GM12875 (cell line): ENCODE measurements around the gene NCR2.

ENCODE experiments used
- H3K4me3 ChIP-seq: one replicate; pipeline ENCODE4 v1.5.1; 2011; ENCODE audit warnings: low read depth, low read length, control low read depth
- TF ChIP-seq, protein P1 (sequence below): IDR thresholded peaks from 2 replicates; pipeline ENCODE4 v1.5.1; 2011; ENCODE audit warnings: low read depth, mild to moderate bottlenecking, control low read depth, inconsistent platforms, low read length, moderate library complexity, borderline replicate concordance; ENCODE audit not compliant: insufficient read depth

The NCR2 gene

DNA sequence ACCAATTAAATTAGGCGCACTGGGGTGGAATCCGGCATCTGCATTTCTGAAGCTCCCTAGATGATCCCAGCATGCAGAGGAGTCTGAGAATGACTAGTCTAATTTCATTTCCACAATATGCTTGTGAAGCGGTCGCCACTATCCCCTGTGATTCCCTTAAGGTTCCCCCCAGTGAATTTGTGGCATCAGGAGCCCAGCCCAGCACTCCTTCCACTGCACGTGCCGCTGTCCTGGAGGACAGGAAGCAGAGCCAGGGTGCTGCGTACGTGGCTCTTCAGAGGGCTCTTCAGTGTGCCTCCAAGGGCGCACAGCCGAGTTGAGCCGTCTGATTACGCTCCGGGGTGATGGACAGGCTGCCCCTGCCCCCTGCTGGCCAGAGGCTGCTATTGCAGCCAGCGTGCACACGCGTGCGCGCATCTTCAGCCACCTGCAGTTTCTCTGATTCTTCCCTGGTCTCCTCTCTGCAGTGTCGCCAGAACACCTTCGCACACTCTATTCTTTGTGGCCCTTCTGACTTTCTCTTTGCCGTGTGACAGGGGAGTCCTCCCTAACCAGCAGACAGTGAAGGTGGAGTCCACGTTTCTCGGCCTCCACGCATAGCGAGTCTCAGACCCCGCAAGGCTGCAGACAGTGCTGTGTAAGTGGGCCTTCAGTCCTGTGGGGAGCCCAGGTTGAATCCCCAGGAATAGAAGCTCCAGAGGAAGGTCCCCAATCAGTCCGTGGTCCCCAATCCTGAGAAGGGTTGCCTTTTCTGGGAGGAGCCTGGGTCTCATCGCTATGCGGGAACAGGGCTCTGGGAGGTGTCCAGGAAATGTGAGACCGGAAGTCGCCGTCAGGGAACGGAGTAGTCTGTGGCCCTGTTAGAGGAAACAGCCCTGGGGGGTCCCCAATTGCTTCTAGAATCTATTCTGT, 16.5 kb upstream of the NCR2 start:
- no peak overlapping the region for H3K4me3 ChIP-seq
- TF ChIP-seq, protein P1, sequence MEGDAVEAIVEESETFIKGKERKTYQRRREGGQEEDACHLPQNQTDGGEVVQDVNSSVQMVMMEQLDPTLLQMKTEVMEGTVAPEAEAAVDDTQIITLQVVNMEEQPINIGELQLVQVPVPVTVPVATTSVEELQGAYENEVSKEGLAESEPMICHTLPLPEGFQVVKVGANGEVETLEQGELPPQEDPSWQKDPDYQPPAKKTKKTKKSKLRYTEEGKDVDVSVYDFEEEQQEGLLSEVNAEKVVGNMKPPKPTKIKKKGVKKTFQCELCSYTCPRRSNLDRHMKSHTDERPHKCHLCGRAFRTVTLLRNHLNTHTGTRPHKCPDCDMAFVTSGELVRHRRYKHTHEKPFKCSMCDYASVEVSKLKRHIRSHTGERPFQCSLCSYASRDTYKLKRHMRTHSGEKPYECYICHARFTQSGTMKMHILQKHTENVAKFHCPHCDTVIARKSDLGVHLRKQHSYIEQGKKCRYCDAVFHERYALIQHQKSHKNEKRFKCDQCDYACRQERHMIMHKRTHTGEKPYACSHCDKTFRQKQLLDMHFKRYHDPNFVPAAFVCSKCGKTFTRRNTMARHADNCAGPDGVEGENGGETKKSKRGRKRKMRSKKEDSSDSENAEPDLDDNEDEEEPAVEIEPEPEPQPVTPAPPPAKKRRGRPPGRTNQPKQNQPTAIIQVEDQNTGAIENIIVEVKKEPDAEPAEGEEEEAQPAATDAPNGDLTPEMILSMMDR, result peak; percentile 99

DNA sequence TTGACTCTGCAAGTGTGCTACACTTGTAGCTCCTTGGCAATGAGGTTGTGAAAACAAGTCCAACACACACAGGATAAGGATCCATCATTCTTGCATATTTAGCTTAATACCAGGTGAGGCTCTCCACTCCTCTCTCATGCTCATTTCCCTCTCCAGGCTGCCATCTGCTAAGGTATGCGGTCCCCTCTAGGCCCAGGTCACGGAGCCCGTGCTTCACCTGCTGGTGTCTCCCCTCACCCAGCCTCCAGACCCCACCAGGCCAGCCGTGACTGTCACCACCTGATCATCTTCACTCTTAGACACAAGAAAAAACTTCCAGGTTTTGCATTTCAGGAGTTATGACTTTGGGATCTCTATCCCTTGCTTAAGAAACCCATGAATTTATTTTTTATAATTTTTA, 14.2 kb upstream of the NCR2 start:
- no peak overlapping the region for H3K4me3 ChIP-seq
- TF ChIP-seq, protein P1, result no peak

DNA sequence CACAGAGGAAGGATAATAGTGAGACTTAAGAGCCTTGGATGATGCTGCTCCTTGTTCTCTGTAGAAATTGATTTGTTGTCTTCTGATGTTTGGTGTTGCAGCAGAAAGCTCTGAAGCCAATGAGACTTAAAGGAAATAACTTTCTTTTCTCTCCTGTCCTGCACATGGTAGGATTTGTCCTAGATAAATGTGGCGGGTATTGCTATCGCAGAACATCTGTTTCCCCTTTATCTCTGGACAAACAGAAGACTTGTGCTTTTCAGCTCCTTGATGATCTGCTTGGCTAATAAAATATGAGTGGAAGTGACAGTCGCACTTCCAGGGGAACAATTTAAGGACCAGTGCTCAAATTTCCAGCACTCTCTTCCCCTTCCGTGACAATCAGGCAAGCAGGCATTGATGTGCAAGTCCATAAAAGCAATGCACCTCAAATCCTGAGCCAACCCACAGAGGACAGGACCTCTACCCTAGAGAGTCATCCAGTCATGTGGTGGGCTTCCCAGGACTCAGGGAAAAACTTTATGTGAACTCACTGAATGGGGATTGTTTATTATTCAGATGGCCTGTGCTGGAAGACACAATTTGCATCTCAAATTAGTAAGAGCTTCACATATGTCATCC, 9.9 kb upstream of the NCR2 start:
- TF ChIP-seq, protein P1, result no peak
- no peak overlapping the region for H3K4me3 ChIP-seq

DNA sequence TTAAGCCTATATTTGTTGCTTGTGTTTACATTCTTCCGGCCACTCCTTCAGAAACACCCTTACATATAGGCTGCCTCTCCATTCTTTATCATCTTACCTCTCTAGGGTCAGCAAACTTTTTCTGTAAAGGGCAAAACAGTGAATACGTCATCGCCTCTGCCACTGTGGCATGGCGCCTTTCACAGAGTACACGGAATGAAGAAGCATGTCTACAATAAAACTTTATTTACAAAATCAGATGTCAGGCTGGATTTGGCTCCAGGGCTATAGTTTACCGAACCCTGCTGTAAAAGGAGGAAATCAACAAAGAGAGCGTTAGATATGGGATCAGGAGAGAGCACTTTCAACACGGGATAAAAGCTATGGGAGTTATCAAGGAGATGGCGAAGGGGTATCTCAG, 9.3 kb upstream of the NCR2 start:
- H3K4me3 ChIP-seq, result no peak overlapping the region
- TF ChIP-seq, protein P1, result no peak

DNA sequence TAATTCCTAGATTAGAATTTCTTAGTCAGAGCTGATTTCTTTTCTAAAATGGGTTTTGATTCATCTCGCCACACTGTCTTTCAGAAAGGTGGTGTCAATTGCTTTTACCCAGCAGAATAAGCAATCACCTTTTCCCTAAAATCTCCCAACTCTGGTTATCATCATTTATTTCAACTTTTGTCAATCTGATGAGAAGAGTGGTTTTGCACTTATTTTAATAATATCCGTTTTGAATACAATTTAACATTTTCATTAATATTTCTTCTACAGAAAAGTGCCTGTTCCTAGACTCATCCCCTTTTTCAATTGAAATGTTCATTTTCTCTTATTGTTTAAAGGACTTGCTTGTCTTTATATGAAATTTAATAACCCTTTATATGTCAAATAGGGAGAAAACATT, 8.2 kb upstream of the NCR2 start:
- TF ChIP-seq, protein P1, result no peak
- H3K4me3 ChIP-seq, result no peak overlapping the region

DNA sequence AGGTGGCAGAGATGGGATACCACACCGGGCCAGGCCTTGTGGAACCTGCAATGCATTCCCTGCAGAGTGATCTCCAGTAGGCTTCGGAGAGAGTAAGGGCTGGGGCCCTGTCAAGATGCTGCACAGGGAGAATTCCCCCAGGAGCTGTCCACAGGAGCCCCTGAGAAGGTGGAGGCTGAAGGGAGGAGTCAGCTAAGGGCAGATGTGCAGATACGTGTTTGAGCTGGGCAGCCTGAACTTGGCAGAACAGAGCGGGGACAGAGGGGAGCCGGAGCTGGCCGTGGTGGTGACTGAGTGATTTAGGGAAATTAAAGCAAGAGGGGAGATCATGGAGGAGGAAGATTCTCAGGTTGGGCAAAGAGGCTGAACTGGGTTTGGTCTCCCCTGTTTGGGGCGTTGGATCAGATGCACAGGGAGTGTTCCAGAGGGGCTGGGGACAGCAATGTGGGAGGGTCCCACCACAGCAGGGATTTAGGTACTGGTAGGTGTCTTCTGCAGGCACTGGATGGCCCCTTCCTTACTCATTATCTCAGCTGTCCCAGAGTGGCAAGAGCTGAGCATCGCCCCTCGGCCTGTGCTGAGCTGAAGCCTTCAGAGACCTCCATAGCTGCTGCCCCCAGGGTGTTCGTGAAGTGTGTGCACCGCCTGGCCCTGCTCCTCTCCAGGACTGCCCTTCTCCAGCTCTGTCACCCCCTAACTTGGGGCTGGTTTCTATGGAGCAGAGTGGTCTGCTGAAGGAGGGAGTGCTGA, 3.8 kb upstream of the NCR2 start:
- no peak overlapping the region for H3K4me3 ChIP-seq
- TF ChIP-seq, protein P1, result no peak
